HG02610 (cell line): ENCODE results near the gene PLP2.

Source experiments
- ATAC-seq: cut with Tn5 transposase; IDR thresholded peaks from one replicate; pipeline ENCODE4 v1.9.1; 2021; ENCODE audit warnings: mild to moderate bottlenecking, moderate library complexity; ENCODE audit not compliant: unreplicated experiment

The PLP2 gene

DNA sequence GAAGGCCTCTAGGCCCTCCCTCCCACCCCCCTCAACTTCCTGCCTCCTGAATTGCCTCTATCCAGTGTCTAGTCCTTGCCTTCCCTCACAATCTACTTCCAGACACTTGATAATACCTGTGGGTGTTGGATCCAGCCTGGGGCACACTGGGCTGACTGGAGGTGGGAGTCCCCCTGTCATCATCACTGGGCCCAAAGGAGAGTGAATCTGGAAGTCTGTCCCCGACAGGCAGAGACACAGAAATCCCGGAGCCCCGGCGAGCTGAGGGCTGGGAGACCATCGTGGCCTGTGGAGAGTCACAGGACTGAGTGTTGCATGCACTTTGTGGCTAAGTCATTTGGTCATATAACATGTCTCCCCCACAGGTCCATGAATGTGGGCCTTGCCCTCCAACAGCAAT is 36.7 kb downstream of the PLP2 start:
- no peak for ATAC-seq

DNA sequence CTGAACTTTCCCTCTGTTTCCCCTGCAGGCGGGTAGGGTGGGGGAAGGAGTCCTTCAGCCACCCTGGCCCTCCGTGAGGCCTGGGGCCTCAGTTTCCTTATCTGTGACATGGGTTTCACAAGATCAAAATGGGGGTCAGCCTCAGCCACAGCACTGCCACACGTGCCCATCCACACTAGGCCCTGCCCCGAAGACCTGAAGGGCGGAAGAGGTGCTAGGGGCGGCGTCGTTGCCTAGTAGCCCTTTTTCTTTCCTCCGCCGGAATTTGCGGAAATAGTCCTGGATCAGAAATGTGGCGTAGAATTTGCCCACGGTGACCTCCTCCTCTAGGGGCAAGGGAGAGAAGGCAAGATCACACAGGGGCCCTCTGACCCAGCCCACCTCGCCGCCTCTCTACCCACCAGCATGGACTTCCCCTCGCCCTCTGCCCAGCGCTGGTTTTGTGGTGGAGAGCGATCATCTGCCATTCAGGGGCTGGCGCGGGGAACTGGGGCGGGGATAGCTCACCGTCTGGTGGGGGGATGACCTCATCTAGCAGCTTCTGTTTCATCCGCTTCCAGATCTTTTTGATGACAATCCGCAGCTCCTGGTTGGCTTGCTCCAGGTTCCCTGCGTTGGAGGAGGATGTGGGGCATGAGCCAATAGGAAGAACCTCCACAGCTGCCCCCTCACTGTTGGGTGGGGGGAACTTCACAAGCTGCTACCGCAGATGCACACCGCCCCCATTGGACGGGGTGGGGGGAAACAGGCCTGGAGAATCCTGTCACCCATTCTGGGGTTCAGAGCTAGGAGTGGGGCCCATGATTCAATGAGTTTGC is 37.9 kb downstream of the PLP2 start:
- ATAC-seq, result no peak

DNA sequence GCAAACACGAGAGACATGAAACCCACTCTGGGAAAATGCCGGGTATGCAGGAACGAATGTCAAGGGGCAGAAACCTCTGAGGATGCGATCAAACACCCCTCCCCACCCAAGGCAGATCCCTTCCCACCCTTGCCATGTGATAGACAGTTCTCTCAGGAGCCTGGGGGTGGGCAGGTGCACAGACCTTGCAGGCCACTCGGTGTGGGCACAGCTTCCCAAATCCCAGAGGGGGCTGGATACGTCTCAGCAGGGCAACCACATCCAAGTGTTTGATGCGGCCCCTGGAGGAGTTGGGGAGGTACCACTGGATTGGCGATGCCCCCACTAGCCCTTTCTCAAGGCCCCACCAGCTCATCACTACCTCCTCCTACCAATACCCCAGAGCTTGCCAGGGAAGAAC is 38.7 kb downstream of the PLP2 start:
- no peak for ATAC-seq

DNA sequence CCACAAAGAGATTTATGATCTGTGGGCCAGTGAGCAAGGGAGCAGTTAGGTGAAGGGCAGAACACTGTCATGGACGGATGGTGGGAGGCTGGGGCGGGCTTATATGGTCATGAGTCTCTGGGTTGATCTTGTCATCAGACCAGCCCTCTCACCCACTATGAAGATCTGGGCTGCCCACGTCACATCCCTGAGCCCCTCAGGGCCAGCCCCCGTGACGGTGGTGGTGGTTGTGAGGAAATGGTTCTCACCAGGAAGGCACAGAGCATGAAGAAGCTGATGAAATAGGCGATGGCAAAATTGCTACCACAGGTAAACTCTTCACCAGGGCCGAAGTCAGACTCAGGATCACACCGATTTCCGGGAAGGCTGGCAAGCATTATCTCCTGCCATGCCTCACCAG is 39.4 kb downstream of the PLP2 start:
- no peak for ATAC-seq

DNA sequence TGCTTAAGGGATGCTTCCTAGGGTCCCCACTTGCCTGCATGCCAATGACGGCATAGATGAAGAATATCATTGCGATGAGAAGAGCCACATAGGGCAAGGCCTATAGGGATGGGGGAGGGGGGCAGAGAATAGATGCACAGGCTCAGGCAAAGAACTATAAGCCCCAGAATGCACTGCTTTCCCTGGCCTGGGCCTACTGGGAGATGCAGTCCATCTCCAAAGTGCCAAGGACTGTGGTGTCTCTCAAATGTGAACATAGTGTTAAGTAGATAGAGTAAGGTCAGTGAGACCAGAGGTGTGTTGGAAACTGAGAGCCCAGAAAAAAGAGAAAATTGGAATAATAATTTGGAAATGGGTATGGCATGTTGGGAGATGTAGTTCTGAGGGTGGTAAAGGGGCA is 40.5 kb downstream of the PLP2 start:
- ATAC-seq, result no peak

DNA sequence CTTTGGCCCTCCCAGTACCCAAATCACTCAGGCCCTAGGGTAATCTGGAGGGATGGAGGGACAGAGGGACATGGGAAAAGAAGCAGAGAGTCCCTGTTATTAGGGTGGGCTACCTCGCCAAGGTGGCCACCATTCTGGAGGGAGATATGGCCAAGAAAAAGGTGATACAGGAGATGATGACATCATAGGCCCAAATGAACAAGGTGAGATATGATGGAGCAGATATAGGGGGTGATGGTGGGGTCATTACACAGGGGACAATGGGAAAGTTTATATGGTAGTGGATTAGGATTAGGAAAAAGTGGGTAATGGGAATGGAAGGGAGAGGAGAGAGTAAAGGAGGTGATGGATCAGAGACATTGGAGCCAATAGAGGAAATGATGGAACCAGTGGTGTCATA is 41.2 kb downstream of the PLP2 start:
- ATAC-seq, result no peak

DNA sequence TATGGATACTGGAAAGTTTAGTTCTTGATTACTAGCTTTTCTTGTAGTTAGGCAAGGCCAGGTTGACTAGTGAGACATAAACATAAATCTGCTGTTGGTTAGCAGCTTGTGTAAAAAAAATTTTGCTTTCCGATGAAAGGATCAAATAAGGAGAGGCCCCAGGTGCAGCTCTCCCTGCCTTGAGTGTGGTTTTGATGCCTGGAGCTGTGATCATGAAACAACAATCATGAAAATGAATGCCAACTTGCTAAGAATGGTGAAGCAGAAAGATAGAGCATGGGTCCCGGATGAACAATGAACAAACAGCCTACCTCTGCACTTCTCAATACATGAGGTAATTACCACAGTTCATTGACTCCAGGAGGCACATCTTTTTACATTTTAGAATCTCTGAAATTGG is 42.7 kb downstream of the PLP2 start:
- ATAC-seq, result no peak

DNA sequence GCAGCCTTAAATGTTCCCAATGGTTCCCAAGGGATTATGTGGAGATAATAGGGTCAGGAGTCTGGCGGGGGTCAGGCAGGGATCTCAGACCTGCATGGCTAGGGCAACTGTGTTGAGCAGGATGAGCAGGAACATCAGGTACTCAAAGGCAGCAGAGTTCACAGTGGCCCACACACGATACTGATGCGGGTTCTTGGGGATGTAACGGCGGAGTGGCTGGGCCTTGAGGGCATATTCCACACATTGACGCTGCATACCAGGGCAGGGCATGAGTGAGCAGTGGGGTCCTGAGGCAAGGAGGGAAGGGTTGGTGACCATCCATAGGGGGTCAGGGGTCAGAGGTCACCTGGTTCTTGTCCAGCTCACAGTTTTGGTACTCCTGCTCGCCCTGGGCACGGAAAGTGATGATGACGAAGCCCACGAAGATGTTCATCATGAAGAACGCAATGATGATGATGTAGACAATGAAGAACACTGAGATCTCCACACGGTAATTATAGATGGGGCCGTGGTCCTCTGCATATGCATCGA is 43.4 kb downstream of the PLP2 start:
- no peak for ATAC-seq

DNA sequence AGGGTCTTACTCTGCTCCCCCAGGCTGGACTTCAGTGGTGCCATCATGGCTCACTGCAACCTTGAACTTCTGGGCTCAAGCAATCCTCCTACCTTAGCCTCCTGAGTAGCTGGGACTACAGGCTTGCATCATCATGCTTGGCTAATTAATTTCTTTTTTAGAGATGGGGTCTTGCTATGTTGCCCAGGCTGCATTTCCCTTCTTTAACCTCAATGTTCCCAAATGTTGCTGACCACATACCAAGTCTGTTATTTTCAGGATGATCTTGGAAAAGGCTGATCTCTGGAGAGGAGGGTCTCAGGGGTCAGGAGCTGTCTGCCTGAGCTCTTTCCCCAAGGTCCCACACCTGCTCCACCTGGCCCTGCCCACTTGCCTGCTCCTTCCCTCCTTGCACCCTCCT is 48.4 kb downstream of the PLP2 start:
- ATAC-seq, result no peak

DNA sequence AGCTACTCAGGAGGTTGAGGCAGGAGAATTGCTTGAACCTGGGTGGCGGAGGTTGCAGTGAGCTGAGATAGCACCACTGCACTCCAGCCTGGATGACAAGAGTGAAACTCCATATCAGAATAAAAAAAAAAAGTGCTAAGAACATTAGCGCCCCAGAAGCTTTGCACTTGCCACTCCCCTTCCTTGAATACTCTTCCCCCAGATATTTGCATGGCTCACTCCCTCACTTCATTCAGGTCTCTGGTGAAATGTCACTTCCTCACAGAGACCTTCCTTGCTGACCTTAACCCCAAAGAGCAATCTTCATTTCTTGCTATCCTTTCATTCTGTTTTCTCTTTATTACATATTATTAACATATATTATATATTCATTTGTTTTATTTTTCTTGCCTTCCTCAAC is 50.2 kb downstream of the PLP2 start:
- ATAC-seq, result no peak
